T-helper 2 cell treated with Interferon-gamma antibody and Interleukin-4, amounts not matched to agents 100 ng/mL and 5 ng/mL, for 36 hours (primary cell): Measurements from ENCODE around the gene C2orf78. TPM values are rescaled to one million over a fixed set of nuclear protein-coding genes. Genes with fewer than 3 reads are reported as not detected.

Experiments used
- intact Hi-C: fragments of 100-400 bp; cut with micrococcal nuclease; formaldehyde crosslinking; loops from one replicate; pipeline ENCODE4 v1.15.1; 2023
- total RNA-seq: library from RNA; stranded (reverse); gene quantifications from 2 replicates; pipeline ENCODE4 v1.2.3, GENCODE V29; 2022

C2orf78 gene
- total RNA-seq, 1 donor from 2014 or later = not detected

- intact Hi-C loops = no loop called here
Observed at GRCh38 chr2:73836141-73836943, 52.4 kb downstream of the C2orf78 start.

GRCh38 chr2:73837847-73838585 lies 54.0 kb downstream of the C2orf78 start:
- intact Hi-C loops = no loop called here

GRCh38 chr2:73838889-73839534 lies 55.0 kb downstream of the C2orf78 start:
- intact Hi-C loops = no loop called here

- intact Hi-C loops = no loop called here
Observed at GRCh38 chr2:73839653-73840411, 55.8 kb downstream of the C2orf78 start.

GRCh38 chr2:73841912-73842738 lies 58.1 kb downstream of the C2orf78 start:
- intact Hi-C loops = no loop called here

GRCh38 chr2:73842739-73843019 lies 58.7 kb downstream of the C2orf78 start:
- intact Hi-C loops = no loop called here

GRCh38 chr2:73844087-73844486 lies 60.1 kb downstream of the C2orf78 start:
- intact Hi-C loops = no loop called here

- intact Hi-C loops = no loop called here
Observed at GRCh38 chr2:73850009-73850408, 66.0 kb downstream of the C2orf78 start.

GRCh38 chr2:73851274-73851673 lies 67.3 kb downstream of the C2orf78 start:
- intact Hi-C loops = no loop called here

- intact Hi-C loops = no loop called here
Observed at GRCh38 chr2:73852020-73852419, 68.0 kb downstream of the C2orf78 start.

GRCh38 chr2:73855526-73855925 lies 71.5 kb downstream of the C2orf78 start:
- intact Hi-C loops = no loop called here

GRCh38 chr2:73856214-73856613 lies 72.2 kb downstream of the C2orf78 start:
- intact Hi-C loops = no loop called here

- intact Hi-C loops = no loop called here
Observed at GRCh38 chr2:73859721-73860586, 76.0 kb downstream of the C2orf78 start.

- intact Hi-C loops = no loop called here
Observed at GRCh38 chr2:73862987-73863386, 79.0 kb downstream of the C2orf78 start.

Other genes starting within 250 kb of the C2orf78 start
- not detected in 2 replicates for gene NAT8, start 141.8 kb upstream of the C2orf78 start, total RNA-seq
- 42.1 and 44.4 TPM in 2 replicates for gene TPRKB, start 46.8 kb upstream of the C2orf78 start, total RNA-seq
- gene DUSP11, start 4.1 kb upstream of the C2orf78 start, total RNA-seq = 30.3 and 30.9 TPM in 2 replicates
- gene STAMBP, start 44.8 kb downstream of the C2orf78 start, total RNA-seq = 35.9 and 37.0 TPM in 2 replicates
- not detected in 2 replicates for gene ACTG2, start 108.8 kb downstream of the C2orf78 start, total RNA-seq
- gene DGUOK, start 142.7 kb downstream of the C2orf78 start, total RNA-seq = 63.9 and 65.6 TPM in 2 replicates
- 19.2 and 20.2 TPM in 2 replicates for gene TET3, start 200.7 kb downstream of the C2orf78 start, total RNA-seq